Measurements from ENCODE around the gene CNOT8.
A peak's percentile ranks its signal among the peaks of the same experiment; 100 is the strongest.
"Not testable (repeated sequence)": the region's sequence is repeated elsewhere in the genome, so short reads cannot be mapped to it uniquely, and the experiment has no call there.

The CNOT8 gene

DNA sequence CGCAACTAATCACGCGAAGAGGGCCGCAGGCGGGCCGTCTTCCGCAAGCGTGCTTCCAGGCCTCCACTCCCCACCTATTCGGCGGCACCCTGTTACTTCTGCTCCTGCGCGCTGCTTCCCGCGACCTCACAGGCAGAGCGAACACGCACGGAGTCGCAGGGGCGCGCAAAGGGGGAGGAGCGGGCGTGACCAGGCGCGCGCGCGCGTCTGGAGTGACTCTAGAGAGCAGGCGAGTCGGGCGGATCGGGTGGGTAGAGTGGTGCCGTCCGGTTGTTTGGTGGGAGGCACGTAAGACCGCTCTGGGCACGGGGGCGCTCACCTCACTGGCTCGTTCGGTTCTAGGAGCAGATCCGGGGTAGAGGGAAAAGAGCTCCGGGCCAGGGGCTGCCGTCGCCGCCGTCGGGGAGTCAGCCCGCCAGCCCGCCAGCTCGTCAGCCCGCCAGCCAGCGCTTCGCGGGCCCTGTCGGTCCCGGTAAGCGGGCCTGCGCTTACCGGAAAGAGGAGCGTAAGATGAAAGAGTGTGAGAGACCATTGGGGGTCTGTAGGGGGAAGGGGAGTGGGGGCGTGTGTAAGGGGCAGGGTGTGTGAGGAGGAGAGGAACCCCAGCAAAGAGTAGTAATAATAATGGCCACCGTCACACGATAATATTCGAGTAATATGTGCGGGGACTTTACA, at the start of gene CNOT8:
Gene CNOT8, plus strand, starts transcription at position 331 of the 675 bp plus-strand sequence. CDS start 4,652 bp downstream, outside the sequence.
- DNase-seq: peak; percentile 99

DNA sequence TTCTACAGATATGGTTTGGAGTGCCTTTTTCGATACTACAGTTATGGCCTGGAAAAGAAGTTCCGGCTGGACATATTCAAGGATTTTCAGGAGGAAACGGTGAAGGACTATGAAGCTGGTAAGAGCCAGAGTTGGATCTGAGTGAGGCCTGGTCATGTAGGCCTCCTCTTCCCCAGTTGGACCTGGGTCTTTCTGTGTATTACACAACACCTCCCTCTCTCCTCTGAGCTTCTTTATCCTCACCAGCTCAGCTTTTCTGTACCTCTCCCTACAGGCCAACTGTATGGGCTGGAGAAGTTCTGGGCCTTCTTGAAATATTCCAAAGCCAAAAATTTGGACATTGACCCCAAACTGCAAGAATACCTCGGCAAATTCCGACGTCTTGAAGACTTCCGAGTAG, 47.2 kb upstream of the CNOT8 start:
- DNase-seq: no peak

DNA sequence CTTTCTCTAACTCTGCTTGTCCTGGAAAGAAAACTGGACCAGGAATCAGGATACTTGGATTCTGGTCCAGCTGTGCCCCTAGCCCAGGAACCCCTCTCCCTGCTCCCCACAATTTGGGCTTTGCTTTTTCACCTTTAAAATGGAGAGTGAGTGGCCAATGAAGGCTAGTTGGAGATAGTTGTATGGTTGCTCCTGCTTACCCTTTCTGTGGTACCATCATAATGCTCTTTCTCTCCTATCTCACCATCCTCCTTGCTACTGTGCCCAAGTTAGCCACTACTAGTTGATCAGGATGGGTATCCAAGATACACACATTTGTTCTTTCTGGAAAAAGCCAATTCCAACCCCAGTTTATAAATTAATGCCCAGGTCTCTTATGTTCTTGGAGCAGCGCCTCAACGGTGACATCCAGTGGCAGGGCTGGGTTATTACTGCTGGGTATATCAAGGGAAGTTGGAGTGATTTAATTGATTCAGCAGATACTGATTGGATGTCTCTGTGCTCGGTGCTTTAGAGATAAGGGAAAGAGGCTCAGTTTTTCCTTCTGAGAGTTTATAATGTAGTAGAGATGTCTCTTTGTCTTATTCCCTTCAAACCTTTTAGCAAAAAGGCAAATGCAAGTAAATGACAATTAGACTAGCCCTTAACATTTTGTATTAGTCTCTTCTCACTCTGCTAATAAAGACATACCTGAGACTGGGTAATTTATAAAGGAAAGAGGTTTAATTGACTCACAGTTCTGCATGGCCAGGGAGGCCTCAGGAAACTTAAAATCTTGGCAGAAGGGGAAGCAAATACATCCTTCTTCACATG, 46.6 kb upstream of the CNOT8 start:
- peak; percentile 83 for DNase-seq

DNA sequence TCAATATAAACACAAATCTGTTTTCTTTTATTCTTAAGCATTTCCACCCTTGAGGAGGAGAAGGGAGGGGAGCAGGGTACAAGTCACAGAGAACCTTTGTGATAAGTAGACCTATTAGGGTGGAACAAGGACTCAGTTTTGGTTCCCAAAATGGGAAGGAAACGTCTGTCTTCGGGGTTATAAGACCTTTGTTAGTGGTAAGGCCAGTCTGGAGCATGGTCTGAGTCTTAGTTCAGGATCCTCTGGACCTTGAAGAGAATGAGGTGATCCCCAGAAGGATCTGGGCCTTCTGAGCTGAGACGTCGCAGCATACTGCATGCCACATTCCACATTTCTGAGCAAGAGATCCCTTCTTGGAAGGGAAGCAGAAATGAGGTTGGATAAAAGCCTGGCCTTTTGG, 45.3 kb upstream of the CNOT8 start:
- no peak for DNase-seq

DNA sequence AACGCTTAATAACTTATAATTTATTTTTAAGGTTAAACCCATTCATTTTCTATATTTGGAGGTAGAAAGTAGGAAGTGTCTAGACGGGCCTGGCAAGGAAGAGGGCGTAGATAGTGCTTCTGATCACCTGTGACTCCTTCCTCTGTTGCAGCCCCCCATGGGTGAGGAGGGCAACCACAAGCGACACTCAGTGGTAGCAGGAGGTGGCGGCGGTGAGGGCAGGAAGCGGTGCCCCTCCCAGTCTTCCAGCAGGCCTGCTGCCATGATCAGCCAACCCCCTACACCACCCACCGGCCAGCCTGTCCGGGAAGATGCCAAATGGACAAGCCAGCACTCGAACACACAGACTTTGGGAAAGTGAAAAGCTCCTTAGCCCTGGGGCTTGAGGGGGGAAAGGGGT, 44.7 kb upstream of the CNOT8 start:
- DNase-seq: no peak

DNA sequence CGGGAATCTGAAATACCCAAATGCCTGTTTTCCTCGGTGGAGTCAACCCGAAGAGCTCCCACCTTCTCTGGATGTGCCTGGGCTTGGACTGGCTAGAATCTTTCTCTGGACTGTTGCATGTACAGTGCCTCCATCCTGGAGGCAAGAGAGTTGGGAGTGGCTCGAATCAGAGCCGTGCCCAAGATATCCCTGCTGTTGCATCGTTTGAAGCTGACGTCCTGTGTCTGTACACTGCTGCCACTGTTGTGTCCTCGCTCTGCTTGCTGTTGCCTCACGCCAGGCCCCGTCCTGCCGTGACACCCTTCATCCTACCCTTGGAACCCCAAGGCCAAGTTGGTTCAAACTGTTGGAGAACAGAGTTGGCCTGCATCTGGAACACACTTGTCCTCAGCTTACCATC, 43.4 kb upstream of the CNOT8 start:
- no peak for DNase-seq

DNA sequence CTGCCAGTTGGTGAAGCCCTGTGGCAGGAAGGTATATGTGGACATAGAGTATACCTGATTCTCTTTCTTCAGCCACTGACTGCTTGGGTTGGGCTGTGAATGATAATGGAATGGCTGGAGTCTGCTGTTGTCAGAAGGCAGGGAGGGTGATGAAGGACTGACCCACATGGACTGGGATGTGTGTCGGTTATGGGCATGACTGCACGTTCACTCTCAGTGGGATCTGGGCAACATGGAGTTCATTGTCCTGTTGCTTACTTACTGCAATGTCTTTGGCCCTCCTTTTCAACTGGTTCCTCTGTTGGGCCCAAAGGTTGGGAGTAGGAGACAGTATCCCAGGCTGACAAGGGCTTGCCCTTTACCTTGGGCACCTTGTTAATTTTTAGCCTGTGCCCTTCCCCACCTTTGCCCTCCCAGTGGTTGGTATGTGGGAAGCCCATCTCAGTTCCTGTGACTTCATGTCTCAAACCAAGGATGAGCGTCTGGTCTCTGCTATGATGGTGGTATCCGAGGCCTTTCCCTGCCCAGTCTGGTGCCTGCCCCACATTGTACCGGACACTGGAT, 42.7 kb upstream of the CNOT8 start:
- no peak for DNase-seq

DNA sequence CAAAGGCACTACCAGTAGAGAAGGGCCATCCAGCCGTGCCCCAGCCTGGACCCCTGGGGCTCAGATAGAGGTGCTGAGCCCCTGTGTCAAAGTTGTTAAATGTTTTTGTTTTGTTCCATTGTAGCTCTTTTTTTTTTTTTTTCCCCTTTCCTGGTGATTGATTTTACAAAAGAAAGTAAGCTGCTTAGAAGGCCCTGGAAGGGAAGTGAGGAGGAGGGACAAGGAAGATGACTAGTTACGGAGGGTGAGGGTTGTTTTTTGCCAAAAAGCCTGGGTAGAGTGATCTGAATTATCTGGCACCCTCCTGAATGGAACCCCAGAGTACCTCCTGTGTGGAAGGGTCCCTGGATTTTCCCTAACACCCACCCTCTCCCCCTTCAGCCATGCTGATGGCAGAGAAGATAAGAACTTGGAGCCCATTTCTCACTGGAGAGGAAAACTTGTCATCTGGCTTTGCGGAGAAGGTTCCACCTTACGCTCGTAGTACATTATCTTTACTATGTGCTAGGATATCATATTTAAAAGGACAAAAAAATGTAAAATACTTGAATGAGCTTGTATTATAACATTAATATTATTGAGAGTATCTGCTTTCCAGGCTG, 41.4 kb upstream of the CNOT8 start:
- no peak for DNase-seq

DNA sequence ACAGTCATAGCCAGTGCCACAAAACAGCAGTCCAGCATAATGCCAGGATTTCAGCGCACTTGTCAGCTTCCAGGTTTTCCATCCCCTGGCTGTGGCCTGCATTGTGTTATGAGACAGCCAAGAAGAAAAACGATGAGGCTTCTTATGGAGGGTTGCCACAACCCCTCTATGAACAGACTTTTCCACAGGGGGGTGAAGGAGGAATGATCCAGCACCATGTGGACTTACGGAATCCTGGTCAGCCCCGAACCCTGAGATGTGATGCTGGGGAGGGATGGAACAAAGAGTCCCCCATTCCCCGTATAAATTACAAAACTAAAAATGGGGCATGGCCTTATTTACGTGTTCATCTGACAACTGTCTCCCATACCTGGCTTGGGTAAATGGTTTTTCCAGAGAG, 40.6 kb upstream of the CNOT8 start:
- no peak for DNase-seq

DNA sequence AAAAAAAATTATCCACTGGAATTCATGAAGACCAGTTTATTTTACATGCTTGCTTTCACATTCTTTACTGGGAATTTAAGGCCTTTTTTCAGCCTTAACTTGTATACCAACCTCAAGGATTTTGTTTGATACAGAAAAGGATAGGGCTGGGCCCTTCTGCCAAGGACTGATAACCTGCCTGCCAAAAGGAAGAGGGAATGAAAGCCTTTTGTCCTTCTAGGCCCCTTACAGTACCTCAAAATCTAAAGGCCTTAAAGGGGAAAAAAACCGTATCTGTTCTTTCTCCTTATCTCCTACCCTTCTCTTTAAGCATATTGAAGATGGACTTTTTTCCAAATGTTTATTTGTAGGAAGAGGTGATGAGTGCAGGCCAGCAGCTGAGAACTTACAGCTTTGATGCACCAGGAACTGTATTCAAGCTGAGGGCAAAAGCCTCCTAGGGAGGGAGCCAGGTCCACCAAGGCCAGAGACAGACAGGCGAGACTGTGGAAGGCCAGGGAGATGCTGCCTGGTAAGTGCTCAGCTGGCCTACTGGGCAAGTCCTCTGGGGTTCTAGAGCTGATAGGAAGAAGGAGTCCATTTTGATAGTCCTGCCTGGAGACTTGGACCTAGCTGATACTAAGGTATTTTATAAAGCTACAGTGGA, 39.8 kb upstream of the CNOT8 start:
- DNase-seq: no peak

DNA sequence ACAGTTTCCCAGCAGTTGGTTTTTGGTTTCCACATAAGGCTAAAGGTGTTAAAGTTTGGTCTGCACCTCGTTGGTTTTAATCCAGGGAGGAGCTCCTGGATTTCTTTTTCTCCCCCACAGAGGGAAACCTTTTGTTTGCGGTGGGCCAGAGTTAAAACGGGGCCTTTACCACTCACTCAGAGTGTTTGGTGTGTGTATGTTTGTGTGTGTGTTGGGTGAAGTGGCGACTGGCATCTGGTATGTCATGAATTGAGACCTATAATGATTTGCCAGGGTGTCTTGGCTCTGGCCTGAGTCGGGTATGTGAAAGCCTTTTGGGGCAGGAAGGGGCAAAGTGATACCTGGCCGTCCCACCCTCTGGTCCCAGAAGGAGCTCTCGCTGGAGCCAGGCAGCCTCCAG, 38.9 kb upstream of the CNOT8 start:
- no peak for DNase-seq

DNA sequence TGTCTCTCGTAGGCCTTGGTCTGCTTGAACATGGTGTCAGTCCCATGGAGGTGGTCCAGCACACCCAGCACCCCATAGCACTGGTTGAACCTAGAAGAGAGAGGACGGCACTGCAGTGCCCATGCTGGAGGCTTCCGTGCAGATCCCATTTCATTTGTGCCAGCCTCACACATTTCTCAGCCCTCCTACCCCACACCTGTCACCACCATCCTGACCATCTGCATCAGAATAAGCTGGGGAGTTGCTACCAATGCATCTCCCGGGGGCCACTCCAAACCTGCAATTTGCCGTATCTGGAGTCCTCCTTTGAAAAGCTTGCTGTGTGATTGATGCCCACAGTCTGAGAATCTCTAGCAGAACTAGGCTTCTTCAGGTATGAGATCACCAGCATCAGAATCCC, 38.0 kb upstream of the CNOT8 start:
- no peak for DNase-seq

DNA sequence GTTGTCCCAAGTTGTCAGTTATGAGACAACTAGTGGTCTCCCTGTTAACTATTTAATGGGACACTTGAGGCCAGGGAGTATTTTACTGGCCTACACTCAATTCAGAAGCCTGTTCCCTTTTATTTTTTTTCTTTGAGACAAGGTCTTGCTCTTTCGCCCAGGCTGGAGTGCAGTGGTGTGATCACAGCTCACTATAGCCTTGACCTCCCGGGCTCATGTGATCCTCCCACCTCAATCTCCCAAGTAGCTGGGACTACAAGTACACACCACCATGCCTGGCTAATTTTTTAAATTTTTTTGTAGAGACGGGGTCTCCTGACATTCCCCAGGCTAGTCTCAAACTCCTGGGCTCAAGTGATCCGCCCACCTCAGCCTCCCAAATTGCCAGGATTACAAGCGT, 35.5 kb upstream of the CNOT8 start:
- DNase-seq: not testable (repeated sequence)

DNA sequence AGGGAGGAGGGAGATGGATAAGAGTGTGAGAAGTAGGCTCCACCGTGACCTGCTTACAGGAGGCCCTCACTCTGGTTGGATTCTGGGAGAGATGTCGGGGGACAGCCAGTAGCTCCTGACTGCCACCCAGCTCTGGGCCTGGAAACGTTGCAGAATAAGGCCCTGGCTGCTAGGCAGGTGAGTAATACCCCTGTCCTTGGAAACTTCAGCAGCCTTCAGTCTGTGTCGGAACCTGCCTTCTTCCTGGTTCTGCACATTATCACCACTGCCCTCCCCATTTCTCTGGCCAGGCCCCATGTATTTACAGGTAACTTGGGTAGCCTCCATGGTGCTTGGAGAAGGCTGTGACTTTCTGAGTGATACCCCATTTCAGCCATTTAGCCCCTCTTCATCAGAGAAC, 34.8 kb upstream of the CNOT8 start:
- DNase-seq: no peak

DNA sequence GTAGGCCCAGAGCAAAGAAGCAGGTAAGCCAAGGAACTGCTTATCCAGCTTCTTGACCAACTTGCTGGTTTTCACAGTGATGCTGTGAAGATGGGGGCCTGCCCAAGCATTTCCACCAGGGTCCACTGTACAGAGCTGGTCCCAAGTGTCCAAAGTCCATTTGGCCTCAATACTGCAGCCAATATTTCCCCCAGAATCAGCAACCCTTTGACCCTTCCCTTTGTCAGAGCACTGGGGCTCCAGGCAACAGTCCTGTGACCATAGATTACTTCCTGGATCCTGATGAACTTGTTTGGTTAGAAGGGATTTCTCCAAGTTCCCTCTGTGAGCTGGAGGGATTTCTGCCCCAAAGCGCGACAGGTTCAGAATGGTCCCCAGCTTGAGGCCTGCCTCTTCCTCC, 34.4 kb upstream of the CNOT8 start:
- no peak for DNase-seq

DNA sequence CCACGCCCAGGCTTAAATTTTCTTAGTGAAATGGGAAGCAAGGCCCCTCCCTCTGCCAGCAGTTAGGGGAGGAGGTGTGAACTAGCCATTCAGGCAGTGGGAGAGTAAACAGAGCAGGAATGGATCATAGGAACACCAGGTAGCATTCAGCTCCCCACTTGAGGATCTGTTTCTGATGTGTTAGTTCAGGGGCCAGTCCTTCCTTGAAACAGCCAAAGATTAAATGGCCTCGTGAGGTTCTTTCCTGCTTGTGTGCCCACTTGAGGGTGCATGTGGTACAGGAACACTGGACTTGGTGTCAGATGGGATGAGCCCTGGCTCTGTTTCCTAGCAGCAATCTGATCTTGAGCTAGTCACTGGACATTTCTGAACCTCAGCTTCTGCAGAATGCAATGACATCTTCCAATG, 29.2 kb upstream of the CNOT8 start:
- DNase-seq: no peak

DNA sequence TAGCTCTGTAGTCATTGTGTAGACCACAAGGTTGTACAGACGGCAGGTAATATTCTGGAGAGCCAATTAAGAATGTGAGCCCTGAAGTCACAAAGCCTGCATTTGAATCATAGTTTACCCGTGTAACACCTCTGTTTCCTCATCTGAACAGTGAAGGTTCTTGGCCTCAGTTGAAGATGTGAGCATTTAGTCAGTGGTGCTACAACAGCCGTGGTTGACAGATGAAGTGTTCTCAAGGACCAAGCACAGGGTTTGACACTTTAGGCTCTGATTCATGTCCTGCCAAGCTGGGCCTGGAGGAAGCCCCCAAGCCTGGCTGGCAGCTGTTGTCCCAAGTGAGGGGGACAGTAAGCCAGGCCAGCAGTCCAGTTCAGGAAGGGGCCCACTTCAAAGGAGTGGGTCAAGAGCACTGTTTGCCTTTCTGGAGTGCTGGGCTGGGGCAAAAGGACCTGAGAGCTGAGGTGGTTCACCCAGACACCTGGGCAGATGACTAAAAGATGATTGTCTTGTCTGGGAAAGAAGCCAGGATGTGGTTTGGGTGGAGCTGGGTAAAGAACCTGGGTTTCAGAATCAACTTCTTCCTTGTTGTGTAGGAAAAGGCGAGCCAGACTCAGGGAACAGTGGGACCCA, 28.7 kb upstream of the CNOT8 start:
- peak; percentile 65 for DNase-seq

DNA sequence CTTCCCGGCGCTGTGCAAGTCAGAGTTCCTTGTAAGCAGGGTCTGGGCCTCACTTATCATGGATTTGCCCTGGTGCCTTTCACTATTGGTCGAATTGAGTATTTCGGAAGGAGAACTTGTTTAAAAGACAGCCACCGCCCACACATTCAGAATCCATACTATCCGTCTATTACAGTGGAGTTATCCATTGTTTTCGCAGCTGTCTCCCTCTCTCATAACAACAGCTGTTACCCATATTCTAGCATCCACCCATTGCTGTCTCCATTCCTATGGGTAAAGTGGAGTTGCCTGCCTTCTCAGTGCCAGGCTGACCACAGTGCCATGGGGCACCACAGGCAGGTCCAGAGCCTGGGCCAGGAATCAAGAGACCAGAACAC, 28.2 kb upstream of the CNOT8 start:
- no peak for DNase-seq

DNA sequence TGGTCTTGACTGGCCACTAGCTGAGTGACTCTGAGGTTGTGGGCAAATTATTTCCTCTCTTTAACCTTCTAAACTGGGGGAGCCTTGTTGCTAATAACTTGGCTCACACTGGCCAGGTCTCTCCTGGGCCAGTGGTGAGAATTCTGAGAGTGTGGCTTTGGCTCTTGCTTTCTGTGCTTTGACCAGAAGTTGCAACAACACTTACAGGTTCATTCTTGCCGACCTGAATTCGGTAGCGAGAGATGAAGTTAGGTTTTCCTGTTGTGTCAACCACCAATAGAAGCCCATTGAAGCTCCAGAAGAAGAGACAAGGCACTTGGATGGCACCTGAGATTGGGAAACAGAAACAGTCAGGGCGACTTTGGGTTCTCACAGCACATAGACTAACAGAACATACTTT, 27.8 kb upstream of the CNOT8 start:
- DNase-seq: no peak

DNA sequence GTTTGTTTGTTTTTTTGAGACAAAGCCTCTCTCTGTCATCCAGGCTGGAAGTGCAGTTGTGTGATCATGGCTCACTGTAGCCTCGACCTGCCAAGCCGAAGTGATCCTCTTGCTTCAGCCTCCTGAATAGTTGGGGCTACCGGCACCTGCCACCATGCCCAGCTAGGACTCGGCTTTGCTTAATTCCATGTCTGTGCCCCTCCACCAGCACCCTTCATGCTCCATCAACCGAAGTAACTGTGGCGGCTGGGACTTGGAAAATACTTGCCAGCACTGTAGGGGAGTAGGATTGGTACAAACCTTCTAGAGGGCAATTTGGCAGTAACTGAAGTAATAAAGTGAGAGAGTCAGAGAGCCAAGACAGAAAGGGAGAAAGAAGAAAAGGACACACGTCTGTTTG, 27.0 kb upstream of the CNOT8 start:
- no peak for DNase-seq

DNA sequence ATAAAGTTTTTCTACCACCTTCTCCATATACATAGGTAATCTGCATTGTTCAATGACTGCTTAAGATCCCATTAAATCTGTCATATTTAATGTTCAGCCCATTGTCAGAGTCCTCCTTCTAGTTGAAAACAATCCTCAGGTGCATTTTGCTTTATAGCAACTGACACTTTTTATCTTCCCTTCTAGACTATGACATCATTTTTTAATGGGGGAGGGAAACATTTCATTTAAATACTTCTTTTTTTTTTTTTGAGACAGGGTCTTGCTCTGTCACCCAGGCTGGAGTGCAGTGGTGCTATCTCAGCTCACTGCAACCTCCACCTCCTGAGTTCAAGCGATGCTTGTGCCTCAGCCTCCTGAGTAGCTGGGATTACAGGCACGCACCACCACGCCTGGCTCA, 25.6 kb upstream of the CNOT8 start:
- not testable (repeated sequence) for DNase-seq

DNA sequence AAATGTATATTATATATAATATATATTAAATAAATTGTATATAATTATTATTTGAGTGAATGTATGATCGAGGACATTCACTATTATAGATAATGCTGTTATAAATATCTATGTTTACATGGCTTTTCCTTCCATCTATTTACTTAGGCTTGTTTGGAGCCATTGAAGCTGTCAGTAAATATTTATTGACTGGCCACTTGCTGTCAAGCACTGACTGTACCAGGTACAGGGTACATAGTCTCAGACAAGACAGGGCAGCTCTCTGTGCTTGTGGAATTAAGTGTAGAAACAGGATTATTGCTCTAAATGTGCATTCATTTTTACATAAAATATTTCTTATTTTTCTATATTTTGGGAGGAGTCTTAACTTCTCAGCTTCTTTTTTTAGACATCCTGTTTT, 24.4 kb upstream of the CNOT8 start:
- DNase-seq: no peak

DNA sequence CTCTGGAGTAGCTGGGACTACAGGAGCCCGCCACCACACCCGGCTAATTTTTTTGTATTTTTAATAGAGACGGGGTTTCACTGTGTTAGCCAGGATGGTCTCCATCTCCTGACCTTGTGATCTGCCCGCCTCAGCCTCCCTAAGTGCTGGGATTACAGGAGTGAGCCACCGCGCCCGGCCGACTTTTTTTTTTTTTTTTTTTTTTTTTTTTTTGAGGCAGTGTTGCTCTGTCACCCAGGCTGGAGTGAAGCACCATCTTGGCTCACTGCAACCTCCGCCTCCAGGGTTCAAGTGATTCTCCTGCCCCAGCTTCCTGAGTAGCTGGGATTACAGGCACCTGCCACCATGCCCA, 22.8 kb upstream of the CNOT8 start:
- not testable (repeated sequence) for DNase-seq

Measured in activated effector memory CD4-positive, alpha-beta T cell treated with anti-CD3 and anti-CD28 coated beads, Interleukin-2, amount 50 U/mL, for 16 hours (primary cell).